ENCODE results near the gene NSMCE4A.
"Not testable (repeated sequence)": the region's sequence is repeated elsewhere in the genome, so short reads cannot be mapped to it uniquely, and the experiment has no call there.

NSMCE4A gene

DNA sequence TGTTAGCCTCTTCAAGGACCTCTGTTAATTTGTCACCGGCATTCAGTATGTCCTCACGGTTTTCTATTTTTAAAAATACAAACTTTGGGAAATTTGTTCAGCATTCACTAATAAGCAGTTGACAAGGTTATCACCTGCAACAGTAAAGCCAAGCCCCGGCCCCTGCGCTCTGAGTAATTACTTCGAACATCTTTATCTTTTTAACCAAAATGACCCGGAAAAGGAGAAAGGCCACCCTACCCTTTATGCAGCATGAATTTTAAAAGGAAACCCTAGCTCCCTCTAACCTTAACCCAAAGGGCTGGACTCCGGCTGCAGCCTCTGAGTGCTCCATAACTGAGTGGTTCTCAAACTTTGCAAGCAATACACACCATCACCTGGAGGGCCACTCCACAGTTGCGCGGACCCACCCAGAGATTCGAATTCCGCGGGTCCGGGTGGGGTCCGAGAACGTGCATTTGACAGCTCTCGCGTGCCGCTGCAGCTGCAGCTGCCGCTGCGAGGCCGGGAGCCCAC is 940 bp downstream of the NSMCE4A start:
- no peak for DNase-seq
- Mint-ChIP-seq H3K36me3 (ENCODE audit: low read depth) (peaks cover 55% of the 10 kb centered on the region), H3K4me3 (peak overlapping the region; percentile 89), H3K27me3 (no peaks in the 10 kb centered on the region), H3K27ac (peak overlapping the region; percentile 66), H3K9me3 (peaks cover 8% of the 10 kb centered on the region), H3K4me1 (ENCODE audit: low read depth) (peaks cover 26% of the 10 kb centered on the region)

DNA sequence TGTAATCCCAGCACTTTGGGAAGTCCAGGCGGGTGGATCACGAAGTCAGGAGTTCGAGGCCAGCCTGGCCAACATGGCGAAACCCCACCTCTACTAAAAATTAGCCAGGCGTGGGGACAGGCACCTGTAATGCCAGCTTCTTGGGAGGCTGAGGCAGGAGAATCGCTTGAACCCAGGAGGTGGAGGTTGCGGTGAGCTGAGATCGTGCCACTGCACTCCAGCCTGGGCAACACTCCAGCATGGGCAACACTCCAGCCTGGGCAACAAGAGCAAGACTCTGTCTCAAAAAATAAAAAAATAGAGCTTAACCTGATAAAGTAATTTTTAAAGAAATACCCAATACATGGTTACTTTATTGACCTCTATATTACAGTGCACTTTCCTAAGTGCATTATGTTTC is 5.9 kb downstream of the NSMCE4A start:
- not testable (repeated sequence) for H3K27me3 Mint-ChIP-seq, DNase-seq, H3K4me3 Mint-ChIP-seq, H3K27ac Mint-ChIP-seq, H3K9me3 Mint-ChIP-seq
- H3K36me3 Mint-ChIP-seq (ENCODE audit: low read depth) = peaks cover 90% of the 10 kb centered on the region
- H3K4me1 Mint-ChIP-seq (ENCODE audit: low read depth) = peaks cover 20% of the 10 kb centered on the region

DNA sequence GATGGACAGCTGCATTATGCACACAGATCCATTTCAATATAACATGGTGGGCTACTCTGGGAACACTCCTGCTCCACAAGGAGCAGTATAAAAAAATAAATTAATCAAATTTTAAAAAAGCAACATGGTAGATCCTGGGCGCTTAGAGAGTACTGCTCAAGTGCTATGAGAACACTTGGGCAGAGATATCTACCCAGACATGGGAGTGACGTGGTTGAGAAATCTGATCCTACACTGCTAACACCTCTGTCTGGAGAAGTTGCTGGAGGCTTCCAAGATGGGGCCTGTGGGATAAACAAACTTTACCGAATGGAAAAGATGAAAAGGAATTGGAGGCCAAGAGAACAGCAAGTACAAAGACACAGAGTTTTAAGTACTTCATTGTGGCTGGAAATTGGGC is 9.0 kb downstream of the NSMCE4A start:
- H3K36me3 Mint-ChIP-seq (ENCODE audit: low read depth) = peaks cover 89% of the 10 kb centered on the region
- H3K4me1 Mint-ChIP-seq (ENCODE audit: low read depth) = peaks cover 1% of the 10 kb centered on the region
- H3K9me3 Mint-ChIP-seq = no peaks in the 10 kb centered on the region
- no peak overlapping the region for H3K27ac Mint-ChIP-seq
- H3K27me3 Mint-ChIP-seq = no peaks in the 10 kb centered on the region
- no peak overlapping the region for H3K4me3 Mint-ChIP-seq
- no peak for DNase-seq

DNA sequence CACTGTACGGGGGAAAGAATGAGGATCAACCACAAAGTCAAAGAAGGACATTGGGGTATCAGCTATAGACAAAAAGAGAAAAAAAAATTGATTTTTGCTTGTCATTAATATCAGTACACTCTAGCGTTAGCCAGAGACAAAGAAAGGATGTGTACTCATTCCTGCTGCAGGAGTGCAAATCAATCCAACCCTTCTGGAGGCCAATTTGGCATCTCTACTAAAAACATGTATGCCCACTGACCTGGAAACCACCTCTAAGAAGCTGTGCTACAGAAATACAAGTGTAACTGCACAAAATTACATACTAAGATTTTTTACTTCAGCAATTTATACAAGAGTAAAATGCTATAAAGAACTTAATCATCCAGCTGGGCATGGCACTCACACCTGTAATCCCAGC is 13.6 kb downstream of the NSMCE4A start:
- Mint-ChIP-seq H3K4me1 (ENCODE audit: low read depth) (peaks cover 20% of the 10 kb centered on the region), H3K9me3 (no peaks in the 10 kb centered on the region), H3K36me3 (ENCODE audit: low read depth) (peaks cover 81% of the 10 kb centered on the region), H3K27ac (no peak overlapping the region), H3K27me3 (no peaks in the 10 kb centered on the region), H3K4me3 (no peak overlapping the region)
- no peak for DNase-seq

DNA sequence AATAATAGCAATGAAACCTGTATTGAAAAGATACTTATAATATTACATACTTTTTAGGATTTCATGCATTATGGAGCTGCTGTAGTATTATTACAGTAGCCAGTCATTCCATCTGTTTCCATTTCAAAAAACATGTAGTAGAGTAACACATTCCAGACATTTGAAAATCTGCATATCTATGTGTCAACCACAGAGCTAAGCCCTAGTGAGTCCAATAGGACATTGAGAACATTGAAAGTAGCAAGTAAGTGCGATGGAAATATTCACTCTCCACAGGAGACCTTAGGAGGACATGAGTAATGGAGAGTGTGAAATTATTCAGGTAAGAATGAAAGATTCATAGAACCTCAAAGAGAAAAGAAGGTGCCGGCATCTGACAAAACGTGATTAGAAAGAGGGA is 15.3 kb downstream of the NSMCE4A start:
- Mint-ChIP-seq H3K9me3 (no peaks in the 10 kb centered on the region), H3K36me3 (ENCODE audit: low read depth) (peaks cover 79% of the 10 kb centered on the region), H3K27ac (peak overlapping the region; percentile 75), H3K4me1 (ENCODE audit: low read depth) (peaks cover 27% of the 10 kb centered on the region), H3K27me3 (no peaks in the 10 kb centered on the region), H3K4me3 (no peak overlapping the region)
- DNase-seq = no peak

DNA sequence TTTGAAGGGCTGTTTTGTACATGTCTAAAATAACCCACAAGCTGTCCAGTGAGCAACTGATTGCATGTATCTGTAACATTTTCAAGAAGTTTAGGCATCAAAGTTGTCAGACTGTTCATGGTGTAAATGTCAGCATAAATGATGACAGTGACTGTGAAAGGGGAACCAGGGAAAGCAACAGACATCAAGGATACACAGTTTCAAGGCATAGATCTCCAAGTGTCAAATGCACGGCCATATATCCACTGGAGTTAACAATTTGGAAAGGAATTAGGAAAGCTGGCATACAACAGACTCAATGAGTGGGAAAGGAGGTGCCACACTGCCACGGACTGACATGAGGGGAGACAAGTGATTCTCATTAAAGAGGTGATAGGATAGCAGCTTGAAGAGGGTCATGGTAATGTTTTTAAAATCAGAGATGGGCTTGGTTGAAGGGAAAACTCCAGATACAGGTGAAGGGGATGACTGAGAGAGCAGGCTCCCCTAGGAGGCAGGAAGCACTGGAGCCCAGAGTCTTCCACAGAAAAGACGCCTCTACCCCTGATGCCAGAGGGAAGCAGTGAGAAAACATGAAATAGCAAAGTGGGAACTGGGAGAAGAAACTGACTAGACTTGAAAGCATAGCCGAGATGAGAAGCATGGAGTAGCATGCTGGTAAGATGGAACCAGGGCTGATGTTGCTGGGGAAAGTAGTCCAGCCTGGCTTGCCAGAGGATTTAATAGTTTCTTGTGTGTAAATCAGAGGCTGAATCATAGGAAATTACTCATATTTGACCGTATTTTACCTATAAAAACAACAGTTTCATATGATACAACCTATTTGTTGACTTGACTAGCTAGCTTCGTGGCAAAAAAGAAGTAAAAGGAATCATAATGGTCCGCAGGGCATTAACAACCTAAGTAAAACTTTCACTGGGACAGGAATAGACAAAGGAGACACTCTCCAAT is 18.6 kb downstream of the NSMCE4A start:
- Mint-ChIP-seq H3K27ac (peak overlapping the region; percentile 59), H3K9me3 (no peaks in the 10 kb centered on the region), H3K36me3 (ENCODE audit: low read depth) (peaks cover 70% of the 10 kb centered on the region), H3K4me1 (ENCODE audit: low read depth) (peaks cover 27% of the 10 kb centered on the region), H3K27me3 (no peaks in the 10 kb centered on the region), H3K4me3 (no peak overlapping the region)
- DNase-seq = no peak

DNA sequence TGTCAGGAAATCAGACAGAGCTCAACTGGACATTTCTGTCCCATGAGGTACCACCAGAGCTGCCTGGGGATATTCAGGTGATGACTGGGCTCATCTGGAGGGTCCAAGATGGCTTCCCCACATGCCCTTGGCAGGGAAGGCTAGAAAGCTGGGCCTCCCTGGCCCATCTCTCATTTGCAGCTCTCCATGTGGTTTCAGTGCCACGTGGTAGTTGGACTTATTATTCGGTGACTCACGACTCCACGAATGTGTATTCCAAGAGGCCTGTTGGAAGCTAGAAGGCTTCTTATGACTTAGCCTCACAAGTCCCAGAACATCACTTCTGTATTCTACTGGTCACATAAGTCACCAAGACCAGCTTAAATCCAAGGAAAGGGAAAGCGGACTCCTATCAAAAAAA is 22.8 kb downstream of the NSMCE4A start:
- H3K9me3 Mint-ChIP-seq = no peaks in the 10 kb centered on the region
- no peak overlapping the region for H3K27ac Mint-ChIP-seq
- no peaks in the 10 kb centered on the region for H3K27me3 Mint-ChIP-seq
- DNase-seq = no peak
- peaks cover 14% of the 10 kb centered on the region for H3K4me1 Mint-ChIP-seq (ENCODE audit: low read depth)
- H3K36me3 Mint-ChIP-seq (ENCODE audit: low read depth) = peaks cover 40% of the 10 kb centered on the region
- H3K4me3 Mint-ChIP-seq = no peak overlapping the region

DNA sequence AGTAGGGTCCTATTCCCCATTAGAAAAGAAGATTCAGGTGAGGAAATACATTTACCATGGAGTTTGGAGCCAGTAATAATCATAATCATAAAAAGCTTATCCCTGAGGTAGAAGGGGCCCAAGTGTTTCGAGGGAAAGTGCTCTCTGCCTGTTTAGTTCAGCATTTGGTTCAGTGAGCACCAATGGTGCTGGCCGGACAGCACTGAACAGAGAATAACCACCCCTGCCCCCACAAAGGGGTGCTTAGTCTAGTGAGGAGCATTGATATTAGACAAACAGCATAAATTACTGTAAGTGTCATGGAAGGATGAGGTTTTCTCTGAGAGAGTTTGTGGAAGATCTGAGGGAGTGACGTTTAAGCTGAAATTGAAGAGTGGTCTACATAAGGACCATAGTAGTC is 25.6 kb downstream of the NSMCE4A start:
- Mint-ChIP-seq H3K36me3 (ENCODE audit: low read depth) (peaks cover 18% of the 10 kb centered on the region), H3K4me3 (no peak overlapping the region), H3K27ac (no peak overlapping the region), H3K9me3 (no peaks in the 10 kb centered on the region), H3K27me3 (no peaks in the 10 kb centered on the region), H3K4me1 (ENCODE audit: low read depth) (no peaks in the 10 kb centered on the region)
- DNase-seq = no peak

DNA sequence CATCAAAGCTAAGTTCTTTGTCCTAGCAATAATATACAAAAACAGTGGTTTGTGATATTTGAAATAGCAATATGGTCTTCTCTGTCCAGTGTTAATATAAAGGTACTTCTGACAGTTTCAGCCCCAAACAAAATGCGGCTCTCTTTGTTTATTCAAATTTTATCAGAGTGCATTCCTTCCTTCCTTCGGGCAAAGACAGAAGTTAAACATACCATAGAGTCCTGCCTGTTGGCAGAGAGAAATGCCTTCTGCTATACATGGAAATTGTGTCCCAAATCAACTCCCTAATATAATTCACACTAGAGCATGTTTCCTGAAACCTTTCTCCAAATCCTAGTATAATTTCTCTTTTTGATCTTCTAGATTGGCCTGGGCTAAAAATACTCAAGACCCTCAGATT is 26.0 kb downstream of the NSMCE4A start:
- Mint-ChIP-seq H3K36me3 (ENCODE audit: low read depth) (peaks cover 18% of the 10 kb centered on the region), H3K4me1 (ENCODE audit: low read depth) (no peaks in the 10 kb centered on the region), H3K27me3 (no peaks in the 10 kb centered on the region), H3K9me3 (no peaks in the 10 kb centered on the region), H3K27ac (no peak overlapping the region), H3K4me3 (no peak overlapping the region)
- DNase-seq = no peak

DNA sequence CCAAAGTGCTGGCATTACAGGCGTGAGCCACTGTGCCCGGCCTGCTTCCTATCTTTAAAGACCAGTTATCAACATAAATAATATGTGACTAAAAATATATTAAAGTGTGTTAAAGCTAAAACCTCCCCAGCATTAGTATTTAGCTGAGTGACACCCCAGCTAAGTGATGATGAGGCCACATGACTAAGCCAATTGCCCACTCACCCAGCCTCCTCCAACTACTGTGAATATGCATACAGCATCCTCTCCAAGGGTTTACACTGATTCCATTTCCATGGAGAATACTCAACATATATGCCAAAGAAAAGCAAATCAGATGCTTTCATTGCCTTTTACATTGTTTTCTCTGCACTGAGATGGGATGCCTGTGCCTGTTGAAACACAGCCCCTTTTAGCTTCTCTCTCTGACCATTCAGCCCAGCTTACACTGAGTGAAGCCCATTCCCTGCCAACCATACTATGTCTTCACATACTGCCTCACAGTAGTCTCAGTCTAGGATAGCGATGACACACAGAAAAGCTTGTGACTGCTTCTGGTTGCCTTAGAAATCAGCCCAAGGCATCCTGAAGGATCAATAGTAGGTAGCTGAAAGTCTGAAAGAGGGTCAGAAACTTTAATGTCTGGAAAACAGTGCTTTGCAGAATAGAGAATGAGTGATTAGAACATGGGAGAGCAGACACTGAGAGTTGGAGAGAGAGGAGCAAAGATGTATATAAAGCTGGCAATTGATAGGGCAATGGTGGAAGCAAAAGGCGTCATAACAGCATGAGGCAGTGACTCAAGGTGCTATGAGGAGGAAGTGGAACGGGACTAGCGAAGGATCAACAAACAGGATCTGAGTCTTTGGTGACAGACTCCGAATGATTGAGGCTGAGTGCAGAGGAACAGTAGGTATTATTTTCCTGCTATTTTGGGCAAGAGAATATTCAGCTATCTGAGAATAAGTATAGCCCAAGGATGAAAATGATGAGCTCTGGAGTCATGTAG is 27.4 kb downstream of the NSMCE4A start:
- no peak overlapping the region for H3K4me3 Mint-ChIP-seq
- peaks cover 2% of the 10 kb centered on the region for H3K27me3 Mint-ChIP-seq
- H3K36me3 Mint-ChIP-seq (ENCODE audit: low read depth) = peaks cover 11% of the 10 kb centered on the region
- no peak for DNase-seq
- no peaks in the 10 kb centered on the region for H3K4me1 Mint-ChIP-seq (ENCODE audit: low read depth)
- H3K27ac Mint-ChIP-seq = no peak overlapping the region
- H3K9me3 Mint-ChIP-seq = no peaks in the 10 kb centered on the region

DNA sequence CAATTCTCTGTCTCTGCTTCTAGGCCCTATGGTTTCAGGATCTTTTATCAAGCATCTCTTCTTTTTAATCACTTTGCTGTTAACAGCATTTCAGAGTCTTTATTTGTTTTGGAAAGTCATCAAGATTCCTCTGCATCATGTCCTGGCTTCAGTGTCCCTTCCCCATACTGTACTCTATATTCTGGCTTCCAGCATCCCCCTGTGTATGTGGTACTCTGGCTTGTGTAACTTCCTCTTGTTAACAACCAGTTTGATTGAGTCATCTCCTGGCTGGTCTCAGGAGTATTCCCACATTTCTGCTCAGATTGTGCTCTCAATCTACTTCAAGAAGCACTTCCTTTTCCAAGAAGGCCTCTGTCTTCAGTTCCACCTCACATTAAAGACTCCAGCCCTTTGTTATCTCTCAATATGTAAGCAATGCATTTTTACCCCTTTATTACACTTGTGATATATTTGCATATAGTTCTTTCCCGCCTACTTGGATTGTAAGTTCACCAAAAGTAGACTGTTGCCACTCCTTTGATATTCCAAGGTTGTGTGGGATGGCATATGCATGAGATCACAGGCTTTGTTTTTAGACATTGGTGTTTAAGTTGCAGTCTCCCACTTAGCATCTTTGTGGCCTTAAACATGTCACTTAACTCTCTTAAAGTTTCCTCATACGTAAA is 32.1 kb downstream of the NSMCE4A start:
- Mint-ChIP-seq H3K4me3 (no peak overlapping the region), H3K9me3 (no peaks in the 10 kb centered on the region), H3K4me1 (ENCODE audit: low read depth) (no peaks in the 10 kb centered on the region), H3K36me3 (ENCODE audit: low read depth) (no peaks in the 10 kb centered on the region), H3K27me3 (peaks cover 25% of the 10 kb centered on the region), H3K27ac (no peak overlapping the region)
- no peak for DNase-seq

DNA sequence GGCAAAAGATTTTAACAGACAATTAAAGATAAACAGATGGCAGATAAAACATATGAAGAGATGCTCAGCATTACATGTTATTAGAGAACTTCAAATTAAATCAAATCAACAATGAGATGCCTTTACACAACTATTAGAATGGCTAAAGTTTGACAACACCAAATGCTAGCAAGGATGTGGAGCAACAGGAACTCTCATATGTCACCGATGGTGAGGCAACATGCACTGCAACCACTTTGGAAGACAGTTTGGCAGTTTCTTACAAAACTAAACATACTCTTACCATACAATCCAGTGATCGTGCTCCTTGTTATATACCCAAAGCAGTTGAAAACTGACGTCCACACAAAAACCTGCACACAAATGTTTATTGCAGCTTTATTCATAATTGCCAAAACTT is 33.5 kb downstream of the NSMCE4A start:
- Mint-ChIP-seq H3K27me3 (peaks cover 26% of the 10 kb centered on the region), H3K9me3 (no peaks in the 10 kb centered on the region), H3K4me3 (no peak overlapping the region), H3K4me1 (ENCODE audit: low read depth) (no peaks in the 10 kb centered on the region), H3K27ac (no peak overlapping the region), H3K36me3 (ENCODE audit: low read depth) (no peaks in the 10 kb centered on the region)
- no peak for DNase-seq

DNA sequence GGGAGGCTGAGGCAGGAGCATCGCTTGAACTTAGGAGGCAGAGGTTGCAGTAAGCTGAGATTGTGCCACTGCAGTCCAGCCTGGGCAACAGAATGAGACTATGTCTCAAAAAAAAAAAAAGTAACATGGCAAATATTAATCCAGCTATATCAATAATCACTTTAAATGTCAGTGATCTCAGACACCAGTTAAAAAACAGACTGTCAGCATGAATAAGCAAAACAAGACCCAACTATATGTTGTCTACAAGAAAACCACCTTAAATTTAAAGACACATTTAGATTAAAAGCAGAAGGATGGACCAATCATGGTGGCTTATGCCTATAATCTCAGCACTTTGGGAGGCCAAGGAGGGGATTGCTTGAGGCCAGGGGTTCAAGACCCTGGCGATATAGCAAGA is 38.7 kb downstream of the NSMCE4A start:
- Mint-ChIP-seq H3K9me3 (no peaks in the 10 kb centered on the region), H3K4me3 (no peak overlapping the region), H3K4me1 (ENCODE audit: low read depth) (no peaks in the 10 kb centered on the region), H3K27me3 (peaks cover 18% of the 10 kb centered on the region), H3K27ac (no peak overlapping the region), H3K36me3 (ENCODE audit: low read depth) (peaks cover 4% of the 10 kb centered on the region)
- DNase-seq = no peak

DNA sequence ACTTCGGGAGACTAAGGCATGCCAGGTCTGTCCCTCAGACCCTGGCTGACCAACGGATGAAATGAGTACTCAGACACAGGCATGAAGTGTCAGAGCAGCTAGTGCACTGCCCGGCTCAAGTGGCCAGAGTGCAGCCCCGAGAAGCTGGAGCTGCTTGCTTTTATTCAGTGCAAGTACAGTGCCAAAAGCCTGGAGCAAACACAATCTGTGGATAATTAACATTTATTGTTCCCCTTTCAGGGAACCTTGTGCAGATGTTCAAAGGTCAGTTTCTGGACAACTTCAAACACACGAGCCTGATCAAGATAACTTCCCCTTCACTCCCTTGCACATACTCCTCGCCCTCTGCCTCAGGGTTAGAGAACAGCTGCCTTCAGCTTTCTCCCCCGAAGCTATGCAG is 39.3 kb downstream of the NSMCE4A start:
- Mint-ChIP-seq H3K27ac (no peak overlapping the region), H3K27me3 (peaks cover 17% of the 10 kb centered on the region), H3K9me3 (no peaks in the 10 kb centered on the region), H3K4me1 (ENCODE audit: low read depth) (peaks cover 2% of the 10 kb centered on the region), H3K36me3 (ENCODE audit: low read depth) (peaks cover 9% of the 10 kb centered on the region), H3K4me3 (no peak overlapping the region)
- DNase-seq = no peak
